ENCODE results near the gene ETHE1.
"Not testable (repeated sequence)": the region's sequence is repeated elsewhere in the genome, so short reads cannot be mapped to it uniquely, and the experiment has no call there.

GRCh38 chr19:43547926-43548325, 20.9 kb upstream of the ETHE1 start:
- TF ChIP-seq CTCF (conservative IDR thresholded peaks at IDR 0.05 in 1 of 2, IDR thresholded peaks at IDR 0.05 in 1 of 2; ENCODE audit: extremely low read depth in 1 of 2, insufficient read depth in 1 of 2, low read depth in 1 of 2, low read length in 2 of 2); EZH2 (IDR thresholded peaks at IDR 0.05; ENCODE audit: borderline replicate concordance, low read length): not testable (repeated sequence)
